H1 (cell line): Measurements from ENCODE around the gene ATCAY. TPM values are rescaled to one million over a fixed set of nuclear protein-coding genes. Genes with fewer than 3 reads are reported as not detected.
A peak's percentile ranks its signal among the peaks of the same experiment; 100 is the strongest.

Experiments used
- CTCF ChIA-PET: fragments of 300-600 bp; sonication (Branson Sonifier 250); formaldehyde crosslinking; loops from one replicate; lab custom pipeline; 2021; ENCODE audit not compliant: partially characterized antibody; lab: Charles Lee
- POLR2A ChIA-PET: fragments of 300-600 bp; sonication (Branson Sonifier 250); formaldehyde crosslinking; loops from one replicate; lab custom pipeline; 2021; ENCODE audit warnings: inconsistent platforms; ENCODE audit not compliant: partially characterized antibody; lab: Charles Lee
- DNase-seq, 2 experiments: peaks; one replicate each; pipeline versions ENCODE4 v3.0.0 to v3.0.0-alpha.2; 2010 to 2022; ENCODE audit warnings: low spot score in 2 of 2, low read depth in 1 of 2, mixed read lengths in 1 of 2
- FAIRE-seq: peaks from 2 replicates; lab custom pipeline; 2011; peaks lifted over from hg19 to GRCh38; lab: Jason Lieb, UNC
- H2AFZ ChIP-seq: 2 replicates; pipeline ENCODE4 v1.8.1; 2012; ENCODE audit warnings: low read length, inconsistent platforms
- H2AK5ac ChIP-seq: 2 replicates; pipeline ENCODE4 v1.6.1; 2013; ENCODE audit warnings: low read depth, low read length
- H2BK120ac ChIP-seq: replicated peaks from 2 replicates; pipeline ENCODE3; 2013; ENCODE audit warnings: low read depth, low read length, inconsistent platforms
- H2BK12ac ChIP-seq: 2 replicates; pipeline ENCODE4 v1.6.1; 2013; ENCODE audit warnings: low read depth, low read length
- H2BK15ac ChIP-seq: 2 replicates; pipeline ENCODE4 v1.6.1; 2013; ENCODE audit warnings: low read length
- H2BK20ac ChIP-seq: 2 replicates; pipeline ENCODE4 v1.6.1; 2013; ENCODE audit warnings: low read length
- H2BK5ac ChIP-seq: 2 replicates; pipeline ENCODE4 v1.6.1; 2013; ENCODE audit warnings: low read depth, low read length
- H3K14ac ChIP-seq: 2 replicates; pipeline ENCODE4 v1.6.1; 2013; ENCODE audit warnings: inconsistent platforms; ENCODE audit not compliant: insufficient read length
- H3K18ac ChIP-seq: 2 replicates; pipeline ENCODE4 v1.6.1; 2013; ENCODE audit warnings: low read length; ENCODE audit errors: extremely low read depth
- H3K23ac ChIP-seq: 2 replicates; pipeline ENCODE4 v1.6.1; 2013; ENCODE audit warnings: inconsistent platforms; ENCODE audit not compliant: insufficient read length
- H3K23me2 ChIP-seq: 2 replicates; pipeline ENCODE4 v1.6.1; 2013; ENCODE audit warnings: low read depth, low read length
- H3K27ac ChIP-seq: 2 replicates; pipeline ENCODE4 v1.6.1; 2011; ENCODE audit warnings: low read depth, low read length, inconsistent platforms
- H3K27me3 ChIP-seq, 4 experiments: replicated peaks in 1 of 4; 1 replicate in 1 of 4; 2 replicates in 3 of 4; pipeline versions ENCODE4 v1.6.1 to v1.8.1; 2011 to 2013; ENCODE audit warnings: low read length in 3 of 4, mild to moderate bottlenecking in 3 of 4, inconsistent platforms in 2 of 4, mixed read lengths in 2 of 4, moderate library complexity in 1 of 4; ENCODE audit not compliant: control insufficient read depth in 3 of 4, insufficient read depth in 3 of 4; ENCODE audit errors: extremely low read depth in 1 of 4
- H3K36me3 ChIP-seq, 4 experiments: 2 replicates each; pipeline versions ENCODE4 v1.6.1 to v1.8.1; 2011 to 2013; ENCODE audit warnings: mild to moderate bottlenecking in 4 of 4, low read length in 3 of 4, moderate library complexity in 2 of 4, control low read depth in 1 of 4, inconsistent platforms in 1 of 4; ENCODE audit not compliant: insufficient read depth in 4 of 4, control insufficient read depth in 2 of 4
- H3K4ac ChIP-seq: replicated peaks from 2 replicates; pipeline ENCODE3; 2013; ENCODE audit warnings: low read length, low read depth, mixed read lengths, inconsistent platforms; ENCODE audit not compliant: insufficient read length
- H3K4me1 ChIP-seq, 4 experiments: replicated peaks in 1 of 4; 1 replicate in 1 of 4; 2 replicates in 3 of 4; pipeline versions ENCODE4 v1.6.1 to v1.8.1; 2011 to 2013; ENCODE audit warnings: low read length in 3 of 4, inconsistent platforms in 2 of 4, mixed read lengths in 1 of 4; ENCODE audit not compliant: insufficient read depth in 4 of 4, control insufficient read depth in 3 of 4
- H3K4me2 ChIP-seq, 2 experiments: 2 replicates each; pipeline versions ENCODE4 v1.6.1 to v1.8.1; 2011 to 2013; ENCODE audit warnings: low read depth in 2 of 2, low read length in 2 of 2, control low read depth in 1 of 2, inconsistent platforms in 1 of 2, mild to moderate bottlenecking in 1 of 2; ENCODE audit not compliant: insufficient read depth in 1 of 2
- H3K4me3 ChIP-seq, 4 experiments: fragments of 200-600, 300-600 bp in 1 of 4; sonication (generic), shearing (Covaris generic), sonication (Bioruptor Twin) in 1 of 4; 2 replicates each; pipeline versions ENCODE4 v1.5.1 to v1.8.1; 2011 to 2016; ENCODE audit warnings: low read length in 4 of 4, low read depth in 3 of 4, control low read depth in 2 of 4, inconsistent platforms in 2 of 4, mild to moderate bottlenecking in 2 of 4, mixed read lengths in 1 of 4, moderate library complexity in 1 of 4; ENCODE audit not compliant: insufficient read depth in 2 of 4; ENCODE audit errors: extremely low read depth in 1 of 4
- H3K56ac ChIP-seq: replicated peaks from 2 replicates; pipeline ENCODE3; 2013; ENCODE audit warnings: low read depth, mild to moderate bottlenecking, mixed read lengths, low read length, inconsistent platforms; ENCODE audit not compliant: insufficient read length
- H3K79me1 ChIP-seq: 2 replicates; pipeline ENCODE4 v1.6.1; 2013; ENCODE audit warnings: low read depth, low read length, control low read depth
- H3K79me2 ChIP-seq, 2 experiments: 2 replicates each; pipeline versions ENCODE4 v1.6.1 to v1.8.1; 2012 to 2013; ENCODE audit warnings: low read length in 2 of 2, mild to moderate bottlenecking in 2 of 2, inconsistent platforms in 1 of 2; ENCODE audit not compliant: insufficient read depth in 2 of 2, control insufficient read depth in 1 of 2
- H3K9ac ChIP-seq, 4 experiments: replicated peaks in 1 of 4; 1 replicate in 1 of 4; 2 replicates in 3 of 4; pipeline versions ENCODE4 v1.6.1 to v1.8.1; 2011 to 2013; ENCODE audit warnings: low read depth in 3 of 4, low read length in 3 of 4, control low read depth in 2 of 4, mild to moderate bottlenecking in 2 of 4, moderate library complexity in 2 of 4, inconsistent platforms in 1 of 4; ENCODE audit errors: extremely low read depth in 1 of 4
- H3K9me3 ChIP-seq, 2 experiments: 2 replicates each; pipeline versions ENCODE4 v1.6.1 to v1.8.1; 2012 to 2013; ENCODE audit warnings: mild to moderate bottlenecking in 2 of 2, moderate library complexity in 2 of 2, control low read depth in 1 of 2, inconsistent platforms in 1 of 2, low read depth in 1 of 2, low read length in 1 of 2, mixed read lengths in 1 of 2; ENCODE audit not compliant: insufficient read depth in 2 of 2
- H4K20me1 ChIP-seq, 2 experiments: replicated peaks in 1 of 2; 2 replicates each; pipeline versions ENCODE3 to v1.8.1; 2011 to 2013; ENCODE audit warnings: inconsistent platforms in 2 of 2, low read length in 2 of 2, mild to moderate bottlenecking in 1 of 2; ENCODE audit not compliant: insufficient read depth in 2 of 2, control insufficient read depth in 1 of 2
- H4K5ac ChIP-seq: 2 replicates; pipeline ENCODE4 v1.6.1; 2013; ENCODE audit warnings: low read length, low read depth, mixed read lengths, inconsistent platforms; ENCODE audit not compliant: insufficient read length
- H4K8ac ChIP-seq: 2 replicates; pipeline ENCODE4 v1.8.0; 2013; ENCODE audit warnings: mild to moderate bottlenecking, moderate library complexity, low read length, inconsistent platforms; ENCODE audit not compliant: insufficient read depth; ENCODE audit errors: extremely low read depth
- H4K91ac ChIP-seq: replicated peaks from 2 replicates; pipeline ENCODE3; 2013; ENCODE audit warnings: low read length, mixed read lengths, inconsistent platforms; ENCODE audit not compliant: insufficient read length
- CBX8 ChIP-seq: fragments of 300-800, 300-1000 bp; sonication (generic); IDR thresholded peaks from 2 replicates; pipeline ENCODE4 v1.7.1; 2016; ENCODE audit warnings: low read depth, low read length, borderline replicate concordance
- EZH2 ChIP-seq: fragments of 200-600 bp; sonication (generic); IDR thresholded peaks from 2 replicates; pipeline ENCODE4 v1.7.1; 2012; ENCODE audit warnings: low read depth, mild to moderate bottlenecking, moderate library complexity, low read length, inconsistent platforms; ENCODE audit not compliant: severe bottlenecking
- JUN ChIP-seq: IDR thresholded peaks from 2 replicates; pipeline ENCODE4 v1.6.1; 2011; ENCODE audit warnings: low read depth, mild to moderate bottlenecking, improper control_type of control experiment, low read length
- KDM5A ChIP-seq: fragments of 200-600 bp; IDR thresholded peaks from 2 replicates; pipeline ENCODE4 v1.7.1; 2012; ENCODE audit warnings: mild to moderate bottlenecking, low read length, inconsistent platforms, mixed read lengths
- RBBP5 ChIP-seq: IDR thresholded peaks from 2 replicates; pipeline ENCODE4 v1.7.1; 2012; ENCODE audit warnings: low read depth, mild to moderate bottlenecking, inconsistent platforms, low read length, moderate library complexity, borderline replicate concordance
- RXRA ChIP-seq: IDR thresholded peaks from 2 replicates; pipeline ENCODE4 v1.6.1; 2011; ENCODE audit warnings: low read depth, mild to moderate bottlenecking, low read length, moderate library complexity; ENCODE audit not compliant: insufficient read depth
- SAP30 ChIP-seq: fragments of 300-600 bp; sonication (generic); IDR thresholded peaks from 2 replicates; pipeline ENCODE4 v1.7.1; 2012; ENCODE audit warnings: low read length, moderate library complexity, mild to moderate bottlenecking, inconsistent platforms; ENCODE audit not compliant: insufficient read depth, insufficient replicate concordance
- SRF ChIP-seq: IDR thresholded peaks from 2 replicates; pipeline ENCODE4 v1.6.1; 2011; ENCODE audit warnings: mild to moderate bottlenecking, low read depth, low read length, moderate library complexity
- YY1 ChIP-seq: IDR thresholded peaks from 2 replicates; pipeline ENCODE4 v1.6.1; 2011; ENCODE audit warnings: low read depth, mild to moderate bottlenecking, low read length
- WGBS, 2 experiments: shearing (Covaris generic) in 1 of 2; methylation state at CpG; one replicate each; pipeline versions ENCODE4 v1.1.6 to v1.1.7; 2013 to 2015; ENCODE audit warnings: low lambda C conversion rate in 2 of 2, mixed read lengths in 2 of 2, inconsistent platforms in 1 of 2, low coverage in 1 of 2, missing lambda C conversion rate in 1 of 2; ENCODE audit not compliant: insufficient replicate concordance in 2 of 2, insufficient coverage in 1 of 2, insufficient read length in 1 of 2; ENCODE audit errors: extremely low coverage in 1 of 2, missing lambda C conversion rate in 1 of 2; 5-methylcytosine and 5-hydroxymethylcytosine counted together
- polyA plus RNA-seq, 7 experiments: library from polyadenylated mRNA; depleted of rRNA in 3 of 7; stranded (reverse) in 5 of 7; unstranded in 2 of 7; fragments of >200 nt in 5 of 7; fragments of 200-250 nt in 2 of 7; gene quantifications; 1 replicate in 5 of 7; 2 replicates in 1 of 7; 4 replicates in 1 of 7; pipeline versions ENCODE4 v1.2.1 to v1.2.3, GENCODE V29; 2011 to 2013; ENCODE audit warnings: missing spikeins in 2 of 7, mixed read lengths in 2 of 7
- total RNA-seq: library from RNA; stranded (reverse); fragmentation: NEBNext Ultra II Directional; extraction: Animal tissue kit (Norgen Biotek cat#: 25700); gene quantifications from 2 replicates; pipeline ENCODE4 v1.2.1, GENCODE V29; 2021

ATCAY gene
- total and polyA plus RNA-seq, 2 of the 8 experiments (the other 6 are each of a cell fraction or from before 2014, with no cell fraction given), result 24.4 to 33.8 TPM

- Histone ChIP-seq H2BK15ac (no peak overlapping the region), H2AK5ac (0 out of 2 replicates have a peak overlapping the region, but pooled peaks have one; percentile 6), H2BK120ac (no peak overlapping the region), H4K8ac (no peak overlapping the region), H3K9me3 (no peaks in the 10 kb centered on the region), H3K9ac (no peak overlapping the region), H4K91ac (peak overlapping the region; percentile 74), H4K5ac (no peak overlapping the region), H3K27ac (no peak overlapping the region), H3K4me1 (peaks cover 0 to 2% (median 0%) of the 10 kb centered on the region in 4 experiments; a peak in 1 of 7 replicates), H3K36me3 (no peaks in the 10 kb centered on the region), H3K4me2 (no peak overlapping the region), H3K23me2 (peaks cover 3% of the 10 kb centered on the region; the same call in 1 of the 2 replicates), H3K18ac (no peak overlapping the region), H3K79me1 (no peaks in the 10 kb centered on the region), H3K56ac (no peak overlapping the region), H2BK12ac (no peak overlapping the region), H2BK5ac (no peak overlapping the region), H3K23ac (no peak overlapping the region), H3K4ac (no peak overlapping the region), H3K14ac (no peak overlapping the region), H3K4me3 (no peak overlapping the region), H2BK20ac (no peak overlapping the region), H4K20me1 (no peaks in the 10 kb centered on the region), H3K27me3 (no peaks in the 10 kb centered on the region; a peak in 1 of 7 replicates), H2AFZ (no peak overlapping the region), H3K79me2 (peaks cover 0 to 7% of the 10 kb centered on the region in 2 experiments; a peak in 1 of 4 replicates)
- WGBS, 2 experiments, result 83% methylated on average over 8 of the region's 8 CpGs; no CpG with 5 or more reads in 1 of the 2 experiments
- FAIRE-seq, result no peak
- POLR2A ChIA-PET, result interaction anchor here (5.0 kb wide), 1 partner anchor 38 kb away, joined by 52 read pairs; the partner anchor contains the start of gene DAPK3
- DNase-seq, result no peak
- CTCF ChIA-PET, result no interaction called here
- TF ChIP-seq SRF (no peak), RBBP5 (no peak), SAP30 (no peak), RXRA (no peak), YY1 (no peak), KDM5A (no peak), JUN (no peak), CBX8 (no peak), EZH2 (no peak)
Measured at GRCh38 chr19:3931041-3931440, 50.6 kb downstream of the ATCAY start.
